Measurements from ENCODE around the gene TFIP11.

TFIP11 gene

GRCh38 chr22:26552466-26552865 lies 40.2 kb upstream of the TFIP11 start:
- H3K79me2 ChIP-seq (ENCODE audit: low read length): no peaks in the 10 kb centered on the region
- H3K4me2 ChIP-seq (ENCODE audit: low read length): no peak overlapping the region
- H3K9ac ChIP-seq (ENCODE audit: low read length): no peak overlapping the region
- H3K9me3 ChIP-seq (ENCODE audit: insufficient read depth, low read length): no peaks in the 10 kb centered on the region
- no peak for TF ChIP-seq CTCF (IDR thresholded peaks at IDR 0.05; ENCODE audit: low read depth, low read length)
- no peak for TF ChIP-seq EZH2phosphoT487 (IDR thresholded peaks at IDR 0.05; ENCODE audit: low read depth)
- H4K20me1 ChIP-seq (ENCODE audit: insufficient read depth, low read length): no peaks in the 10 kb centered on the region
- H3K27ac ChIP-seq (ENCODE audit: low read length): no peak overlapping the region
- no peaks in the 10 kb centered on the region for H3K27me3 ChIP-seq (ENCODE audit: low read depth, low read length)
- H2AFZ ChIP-seq (ENCODE audit: low read depth, low read length): no peak overlapping the region
- no peaks in the 10 kb centered on the region for H3K4me1 ChIP-seq (ENCODE audit: low read length)
- H3K4me3 ChIP-seq (ENCODE audit: low read length): no peak overlapping the region
- no peaks in the 10 kb centered on the region for H3K36me3 ChIP-seq (replicated peaks; ENCODE audit: low read depth, low read length)

- no peak overlapping the region for H3K4me2 ChIP-seq (ENCODE audit: low read length)
- no peaks in the 10 kb centered on the region for H3K36me3 ChIP-seq (replicated peaks; ENCODE audit: low read depth, low read length)
- no peaks in the 10 kb centered on the region for H3K9me3 ChIP-seq (ENCODE audit: insufficient read depth, low read length)
- H3K4me3 ChIP-seq (ENCODE audit: low read length): no peak overlapping the region
- H4K20me1 ChIP-seq (ENCODE audit: insufficient read depth, low read length): no peaks in the 10 kb centered on the region
- H3K9ac ChIP-seq (ENCODE audit: low read length): no peak overlapping the region
- H3K4me1 ChIP-seq (ENCODE audit: low read length): no peaks in the 10 kb centered on the region
- no peak overlapping the region for H2AFZ ChIP-seq (ENCODE audit: low read depth, low read length)
- no peak overlapping the region for H3K27ac ChIP-seq (ENCODE audit: low read length)
- H3K27me3 ChIP-seq (ENCODE audit: low read depth, low read length): no peaks in the 10 kb centered on the region
- H3K79me2 ChIP-seq (ENCODE audit: low read length): no peaks in the 10 kb centered on the region
- no peak for TF ChIP-seq CTCF (IDR thresholded peaks at IDR 0.05; ENCODE audit: low read depth, low read length)
- no peak for TF ChIP-seq EZH2phosphoT487 (IDR thresholded peaks at IDR 0.05; ENCODE audit: low read depth)
Observed at GRCh38 chr22:26551568-26551967, 39.3 kb upstream of the TFIP11 start.

- H3K4me2 ChIP-seq (ENCODE audit: low read length): no peak overlapping the region
- H3K9me3 ChIP-seq (ENCODE audit: insufficient read depth, low read length): no peaks in the 10 kb centered on the region
- no peaks in the 10 kb centered on the region for H3K4me1 ChIP-seq (ENCODE audit: low read length)
- H3K27me3 ChIP-seq (ENCODE audit: low read depth, low read length): no peaks in the 10 kb centered on the region
- no peak overlapping the region for H3K4me3 ChIP-seq (ENCODE audit: low read length)
- no peak overlapping the region for H3K9ac ChIP-seq (ENCODE audit: low read length)
- H3K27ac ChIP-seq (ENCODE audit: low read length): no peak overlapping the region
- H3K36me3 ChIP-seq (replicated peaks; ENCODE audit: low read depth, low read length): no peaks in the 10 kb centered on the region
- TF ChIP-seq CTCF (IDR thresholded peaks at IDR 0.05; ENCODE audit: low read depth, low read length) (no peak), EZH2phosphoT487 (IDR thresholded peaks at IDR 0.05; ENCODE audit: low read depth) (no peak)
- H2AFZ ChIP-seq (ENCODE audit: low read depth, low read length): no peak overlapping the region
- no peaks in the 10 kb centered on the region for H4K20me1 ChIP-seq (ENCODE audit: insufficient read depth, low read length)
- H3K79me2 ChIP-seq (ENCODE audit: low read length): no peaks in the 10 kb centered on the region
Observed at GRCh38 chr22:26550498-26551033, 38.3 kb upstream of the TFIP11 start.

- TF ChIP-seq EZH2phosphoT487 (IDR thresholded peaks at IDR 0.05; ENCODE audit: low read depth) (no peak), CTCF (IDR thresholded peaks at IDR 0.05; ENCODE audit: low read depth, low read length) (no peak)
- Histone ChIP-seq H3K4me3 (ENCODE audit: low read length) (no peak overlapping the region), H3K9ac (ENCODE audit: low read length) (no peak overlapping the region), H3K4me1 (ENCODE audit: low read length) (no peaks in the 10 kb centered on the region), H2AFZ (ENCODE audit: low read depth, low read length) (no peak overlapping the region), H3K79me2 (ENCODE audit: low read length) (no peaks in the 10 kb centered on the region), H3K36me3 (replicated peaks; ENCODE audit: low read depth, low read length) (no peaks in the 10 kb centered on the region), H3K4me2 (ENCODE audit: low read length) (no peak overlapping the region), H4K20me1 (ENCODE audit: insufficient read depth, low read length) (no peaks in the 10 kb centered on the region), H3K27me3 (ENCODE audit: low read depth, low read length) (no peaks in the 10 kb centered on the region), H3K27ac (ENCODE audit: low read length) (no peak overlapping the region), H3K9me3 (ENCODE audit: insufficient read depth, low read length) (no peaks in the 10 kb centered on the region)
Observed at GRCh38 chr22:26549902-26550497, 37.7 kb upstream of the TFIP11 start.

Data from OCI-LY3 (cell line).